WERI-Rb-1 (cell line): ENCODE measurements around the gene PTGER2.

Experiments used
- DNase-seq: peaks from one replicate; pipeline ENCODE4 v3.0.0-alpha.2; 2020
- H3K27ac ChIP-seq: fragments of 250-450 bp; sonication (Bioruptor Pico); 2 replicates; pipeline ENCODE4 v1.5.1; 2020; ENCODE audit warnings: mild to moderate bottlenecking, moderate library complexity
- H3K27me3 ChIP-seq: fragments of 250-450 bp; sonication (Bioruptor Pico); 2 replicates; pipeline ENCODE4 v1.5.1; 2021; ENCODE audit warnings: mild to moderate bottlenecking, low read depth, moderate library complexity; ENCODE audit not compliant: insufficient read depth, severe bottlenecking
- H3K36me3 ChIP-seq: fragments of 250-450 bp; sonication (Bioruptor Pico); 2 replicates; pipeline ENCODE4 v1.5.1; 2020; ENCODE audit warnings: mild to moderate bottlenecking, moderate library complexity
- H3K4me3 ChIP-seq: 2 replicates; pipeline ENCODE4 v1.5.1; 2011; ENCODE audit warnings: low read depth, mild to moderate bottlenecking, control low read depth, low read length
- H3K9me3 ChIP-seq: fragments of 250-450 bp; sonication (Bioruptor Pico); 2 replicates; pipeline ENCODE4 v1.5.1; 2021; ENCODE audit warnings: mild to moderate bottlenecking, moderate library complexity; ENCODE audit not compliant: severe bottlenecking
- CTCF ChIP-seq: IDR thresholded peaks from 2 replicates; pipeline ENCODE4 v1.5.1; 2011; ENCODE audit warnings: low read depth, mild to moderate bottlenecking, control low read depth, inconsistent platforms, low read length

The PTGER2 gene

GRCh38 chr14:52346778-52347177 is 32.7 kb downstream of the PTGER2 start:
- no peak for DNase-seq
- Histone ChIP-seq H3K9me3 (no peaks in the 10 kb centered on the region), H3K4me3 (no peak overlapping the region), H3K36me3 (no peaks in the 10 kb centered on the region), H3K27ac (no peak overlapping the region), H3K27me3 (no peaks in the 10 kb centered on the region)
- no peak for TF ChIP-seq CTCF

- DNase-seq, result no peak
- H3K9me3 ChIP-seq, result no peaks in the 10 kb centered on the region
- H3K27ac ChIP-seq, result no peak overlapping the region
- TF ChIP-seq CTCF, result no peak
- no peak overlapping the region for H3K4me3 ChIP-seq
- no peaks in the 10 kb centered on the region for H3K27me3 ChIP-seq
- H3K36me3 ChIP-seq, result no peaks in the 10 kb centered on the region
Observed at GRCh38 chr14:52348279-52348678, 34.2 kb downstream of the PTGER2 start.

- TF ChIP-seq CTCF, result no peak
- Histone ChIP-seq H3K27me3 (no peaks in the 10 kb centered on the region), H3K36me3 (no peaks in the 10 kb centered on the region), H3K4me3 (no peak overlapping the region), H3K27ac (no peak overlapping the region), H3K9me3 (no peaks in the 10 kb centered on the region)
- DNase-seq, result no peak
Observed at GRCh38 chr14:52348776-52349175, 34.7 kb downstream of the PTGER2 start.

- Histone ChIP-seq H3K27me3 (no peaks in the 10 kb centered on the region), H3K36me3 (no peaks in the 10 kb centered on the region), H3K9me3 (no peaks in the 10 kb centered on the region), H3K4me3 (no peak overlapping the region), H3K27ac (no peak overlapping the region)
- TF ChIP-seq CTCF, result no peak
- no peak for DNase-seq
Observed at GRCh38 chr14:52349731-52350130, 35.6 kb downstream of the PTGER2 start.

- Histone ChIP-seq H3K4me3 (no peak overlapping the region), H3K27me3 (no peaks in the 10 kb centered on the region)
- DNase-seq, result no peak
Observed at GRCh38 chr14:52350445-52350844, 36.3 kb downstream of the PTGER2 start.

More at GRCh38 chr14:52350445-52350844, 36.3 kb downstream of the PTGER2 start:
- TF ChIP-seq CTCF, result no peak
- H3K9me3 ChIP-seq, result no peaks in the 10 kb centered on the region
- no peak overlapping the region for H3K27ac ChIP-seq
- H3K36me3 ChIP-seq, result no peaks in the 10 kb centered on the region
